HFF-Myc (cell line): Measurements from ENCODE around the gene CPNE5.

ENCODE experiments used
- DNase-seq: peaks from one replicate; pipeline ENCODE4 v3.0.0-alpha.2; 2011; ENCODE audit warnings: low read depth; ENCODE audit errors: extremely low read depth
- H3K4me3 ChIP-seq: replicated peaks from 2 replicates; pipeline ENCODE4 v1.5.1; 2011; ENCODE audit warnings: low read depth, mild to moderate bottlenecking, control low read depth, low read length
- TF ChIP-seq, protein P1 (sequence below): IDR thresholded peaks from 2 replicates; pipeline ENCODE4 v1.5.1; 2012; ENCODE audit warnings: mild to moderate bottlenecking, low read depth, low read length, control low read depth; ENCODE audit errors: missing control alignments

The CPNE5 gene

DNA sequence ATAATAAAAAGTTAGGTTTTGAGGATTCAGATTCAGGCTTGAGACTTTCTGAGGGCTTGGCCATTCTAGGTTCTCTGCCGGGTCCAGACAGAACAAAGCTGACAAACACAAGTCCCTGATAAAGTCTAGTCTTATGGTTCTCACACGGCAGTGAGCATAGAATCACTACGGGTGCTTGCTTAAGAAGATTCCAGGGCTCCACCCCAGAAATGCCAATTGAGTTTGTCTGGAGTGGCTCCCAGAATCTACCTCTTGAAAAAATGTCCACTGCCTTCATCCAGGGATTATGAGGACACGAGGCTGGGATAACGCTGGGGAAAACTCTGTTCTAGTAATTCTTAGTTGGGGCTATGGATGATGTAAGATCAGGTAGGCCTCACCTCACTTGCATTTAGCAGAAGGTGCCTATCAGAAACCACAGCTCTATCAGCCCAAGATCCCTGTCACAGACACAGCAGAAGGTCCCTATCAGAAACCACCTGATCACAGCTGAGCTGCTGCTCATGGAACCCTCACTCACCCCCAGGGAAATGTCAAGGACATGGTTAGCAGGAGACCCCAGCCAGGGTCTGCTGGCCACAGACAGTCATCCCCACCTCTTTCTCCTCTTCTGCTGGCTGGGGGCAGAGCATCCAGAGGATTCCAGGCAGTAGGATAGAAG, 89.3 kb downstream of the CPNE5 start:
- no peak overlapping the region for H3K4me3 ChIP-seq
- DNase-seq, result no peak
- TF ChIP-seq, protein P1, sequence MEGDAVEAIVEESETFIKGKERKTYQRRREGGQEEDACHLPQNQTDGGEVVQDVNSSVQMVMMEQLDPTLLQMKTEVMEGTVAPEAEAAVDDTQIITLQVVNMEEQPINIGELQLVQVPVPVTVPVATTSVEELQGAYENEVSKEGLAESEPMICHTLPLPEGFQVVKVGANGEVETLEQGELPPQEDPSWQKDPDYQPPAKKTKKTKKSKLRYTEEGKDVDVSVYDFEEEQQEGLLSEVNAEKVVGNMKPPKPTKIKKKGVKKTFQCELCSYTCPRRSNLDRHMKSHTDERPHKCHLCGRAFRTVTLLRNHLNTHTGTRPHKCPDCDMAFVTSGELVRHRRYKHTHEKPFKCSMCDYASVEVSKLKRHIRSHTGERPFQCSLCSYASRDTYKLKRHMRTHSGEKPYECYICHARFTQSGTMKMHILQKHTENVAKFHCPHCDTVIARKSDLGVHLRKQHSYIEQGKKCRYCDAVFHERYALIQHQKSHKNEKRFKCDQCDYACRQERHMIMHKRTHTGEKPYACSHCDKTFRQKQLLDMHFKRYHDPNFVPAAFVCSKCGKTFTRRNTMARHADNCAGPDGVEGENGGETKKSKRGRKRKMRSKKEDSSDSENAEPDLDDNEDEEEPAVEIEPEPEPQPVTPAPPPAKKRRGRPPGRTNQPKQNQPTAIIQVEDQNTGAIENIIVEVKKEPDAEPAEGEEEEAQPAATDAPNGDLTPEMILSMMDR, result no peak

DNA sequence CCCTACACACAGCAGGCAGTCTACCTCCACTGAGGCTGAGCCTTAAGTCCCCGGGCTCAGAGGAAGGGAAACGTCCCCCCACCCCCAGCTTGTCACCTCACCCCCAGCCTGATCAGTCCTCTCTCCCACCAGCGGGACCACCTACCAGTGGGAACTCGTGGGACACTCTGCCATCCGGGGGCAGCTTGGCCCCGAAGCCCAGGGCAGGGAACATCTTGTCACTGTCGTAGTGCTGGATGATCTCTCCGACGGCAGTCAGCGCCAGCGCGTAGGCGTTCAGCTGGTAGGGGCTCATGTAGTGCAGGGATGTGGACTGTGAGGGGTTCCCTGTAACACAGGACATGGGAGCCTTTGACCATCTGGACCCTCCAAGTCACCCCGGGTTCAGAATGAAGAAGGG, 93.0 kb downstream of the CPNE5 start:
- no peak overlapping the region for H3K4me3 ChIP-seq
- no peak for DNase-seq
- TF ChIP-seq, protein P1, result no peak

DNA sequence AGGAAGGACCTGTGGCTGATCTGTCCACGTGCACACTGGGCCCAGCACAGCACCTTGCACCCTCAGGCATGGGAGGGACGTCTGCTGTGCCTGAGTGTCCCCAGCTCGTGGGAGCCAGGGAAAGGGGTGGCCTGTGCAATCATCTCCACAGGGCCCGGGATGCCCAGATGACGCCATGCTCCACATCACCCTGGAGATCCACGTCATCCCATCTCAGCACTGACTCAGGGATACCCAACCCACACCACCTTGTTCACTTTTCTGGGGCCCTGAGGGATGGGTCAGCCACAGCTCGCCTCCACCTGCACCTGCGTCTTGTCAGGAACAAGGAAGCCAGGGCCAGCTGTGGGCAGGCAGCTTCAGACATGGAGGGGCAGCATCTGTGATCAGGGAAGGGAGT, 93.4 kb downstream of the CPNE5 start:
- TF ChIP-seq, protein P1, result no peak
- H3K4me3 ChIP-seq, result no peak overlapping the region

DNA sequence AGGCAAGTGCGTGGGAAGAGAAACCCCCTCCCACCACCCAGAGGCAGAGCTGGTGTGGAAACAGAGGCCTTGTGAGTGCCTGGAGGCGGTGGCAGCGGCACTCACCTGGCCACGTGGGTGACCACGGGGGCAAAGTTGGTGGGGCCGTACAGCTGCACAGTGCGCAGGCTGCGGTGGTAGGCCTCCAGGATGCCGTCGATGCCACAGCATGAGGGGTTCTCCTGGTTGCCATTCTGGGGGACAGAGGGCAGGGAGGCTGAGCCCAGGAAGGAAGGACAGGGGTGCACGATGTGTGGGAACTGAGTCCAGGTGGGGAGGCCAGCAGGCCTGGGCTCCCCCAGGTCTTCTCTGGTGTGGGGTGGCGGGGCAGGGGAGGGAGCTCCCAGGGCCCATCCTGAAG, 94.0 kb downstream of the CPNE5 start:
- TF ChIP-seq, protein P1, result no peak
- no peak overlapping the region for H3K4me3 ChIP-seq
- no peak for DNase-seq

More for the DNA sequence above, 93.4 kb downstream of the CPNE5 start:
- no peak for DNase-seq

DNA sequence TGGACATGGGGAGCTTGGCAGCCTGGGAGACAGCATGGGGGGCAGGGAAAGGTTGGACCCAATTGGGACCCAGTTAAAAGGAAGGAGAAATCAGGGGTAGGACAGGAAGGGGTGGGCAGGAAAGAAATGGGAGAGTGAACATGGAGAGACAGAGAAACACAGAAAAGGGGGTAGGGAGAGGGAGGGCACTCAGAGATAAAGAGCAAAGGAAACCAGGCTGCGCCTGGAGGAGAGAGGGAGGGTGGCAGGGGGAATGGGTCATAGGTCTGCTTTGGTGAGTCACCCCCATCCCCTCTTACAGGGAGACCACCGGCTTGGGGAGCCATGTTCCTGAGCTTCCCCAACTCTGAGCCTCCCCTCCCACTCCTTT, 95.0 kb downstream of the CPNE5 start:
- TF ChIP-seq, protein P1, result no peak
- DNase-seq, result no peak
- no peak overlapping the region for H3K4me3 ChIP-seq

DNA sequence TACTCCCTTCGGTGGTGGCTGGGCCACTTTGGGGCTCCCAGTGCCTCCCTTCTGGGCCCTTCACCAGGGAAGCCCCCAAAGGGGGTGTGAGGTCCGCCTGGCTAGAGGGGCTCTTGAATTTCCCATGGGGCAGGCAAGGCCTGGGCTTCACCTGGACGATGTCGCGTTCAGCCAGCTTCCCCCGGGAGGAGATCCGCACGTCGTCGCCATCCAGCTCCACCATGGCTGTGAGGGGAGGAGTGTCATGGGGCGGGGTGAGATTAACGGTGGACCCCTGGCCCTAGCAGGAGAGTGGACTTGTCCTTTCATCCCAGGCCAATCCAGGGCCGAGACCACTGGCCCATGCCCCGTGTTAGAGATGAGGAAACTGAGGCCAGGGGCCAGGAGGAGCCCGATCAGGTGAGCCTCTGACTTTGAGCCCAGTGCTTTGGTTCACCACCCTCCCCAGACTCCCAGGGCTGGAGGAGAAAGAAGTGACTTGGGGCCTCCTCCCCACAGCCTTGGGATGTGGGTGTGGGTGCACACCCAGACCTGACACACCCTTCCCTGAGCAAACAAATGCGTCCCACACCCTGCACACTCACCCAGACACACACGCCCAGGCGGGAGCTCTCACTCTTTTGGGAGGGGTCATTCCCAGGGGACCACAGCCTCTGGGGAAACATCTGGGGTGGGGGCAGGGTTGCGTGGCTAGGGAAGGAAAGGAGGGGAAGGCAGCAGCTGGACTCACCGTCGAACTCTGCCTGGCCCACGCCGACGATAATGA, 95.5 kb downstream of the CPNE5 start:
- TF ChIP-seq, protein P1, result no peak
- DNase-seq, result no peak
- no peak overlapping the region for H3K4me3 ChIP-seq

DNA sequence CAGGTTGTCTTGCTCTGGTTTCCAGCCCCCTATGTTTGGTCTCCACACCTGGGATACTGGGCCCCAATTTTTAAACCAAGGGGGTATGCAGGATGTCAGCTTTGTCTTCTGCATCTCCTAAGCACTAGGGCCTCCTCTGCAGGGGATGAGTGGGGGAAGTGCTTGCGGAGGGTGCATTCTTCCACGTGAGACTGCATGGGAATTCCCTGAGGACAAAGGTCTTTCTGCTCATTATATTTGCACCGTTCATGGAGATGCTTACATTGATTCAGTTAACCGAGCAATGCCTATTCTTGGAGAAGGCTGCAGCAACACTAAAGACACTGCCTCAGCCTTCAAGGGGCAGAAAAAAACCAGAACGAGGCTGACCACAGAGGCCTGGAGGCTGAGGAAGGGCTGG, 96.2 kb downstream of the CPNE5 start:
- TF ChIP-seq, protein P1, result no peak
- DNase-seq, result no peak
- no peak overlapping the region for H3K4me3 ChIP-seq
